Testis (tissue), 3 donors: ENCODE measurements around the gene HYPK. TPM values are rescaled to one million over a fixed set of nuclear protein-coding genes. Genes with fewer than 3 reads are reported as not detected.

Source experiments
- DNase-seq: peaks from one replicate; pipeline ENCODE4 v3.0.0-alpha.2; 2019
- H3K27ac ChIP-seq, 2 donors: fragments of 200-600 bp; sonication (generic); one replicate each; pipeline ENCODE4 v1.5.1; 2019
- H3K27me3 ChIP-seq: fragments of 200-600 bp; sonication (generic); one replicate; pipeline ENCODE4 v1.5.1; 2019
- H3K36me3 ChIP-seq: fragments of 200-600 bp; sonication (generic); one replicate; pipeline ENCODE4 v1.5.1; 2017; ENCODE audit warnings: low read depth; ENCODE audit errors: missing control alignments
- H3K4me1 ChIP-seq: fragments of 200-600 bp; sonication (generic); one replicate; pipeline ENCODE4 v1.5.1; 2019
- H3K4me3 ChIP-seq, 2 donors: fragments of 200-600 bp; sonication (generic); one replicate each; pipeline ENCODE4 v1.5.1; 2017 to 2019
- H3K9me3 ChIP-seq: fragments of 200-600 bp; sonication (generic); one replicate; pipeline ENCODE4 v1.5.1; 2017
- CTCF ChIP-seq, 3 experiments: fragments of 450-650 bp in 2 of 3; fragments of 200-600 bp in 1 of 3; sonication (generic) in 1 of 3; IDR thresholded peaks; one replicate each; pipeline ENCODE4 v1.5.1; 2016 to 2019; ENCODE audit warnings: antibody characterized with exemption in 3 of 3, mild to moderate bottlenecking in 2 of 3, moderate library complexity in 1 of 3
- POLR2A ChIP-seq: fragments of 450-650 bp; IDR thresholded peaks from one replicate; pipeline ENCODE4 v1.6.1; 2017; ENCODE audit warnings: antibody characterized with exemption, mild to moderate bottlenecking, moderate library complexity
- WGBS, 2 donors: methylation state at CpG; one replicate each; pipeline ENCODE4 v1.1.5; 2018; 5-methylcytosine and 5-hydroxymethylcytosine counted together
- intact Hi-C: fragments of 100-400 bp; cut with DNase I; formaldehyde crosslinking; loops from one replicate; pipeline ENCODE4 v1.15.1; 2023; ENCODE audit warnings: low total_unique reads
- polyA plus RNA-seq: library from polyadenylated mRNA; stranded (reverse); fragments of 350-450 nt; fragmentation: Illumina TruSeq; extraction: RNeasy Lipid Tissue Mini Kit (QIAGEN cat#74804); gene quantifications from one replicate; pipeline ENCODE4 v1.2.3, GENCODE V29; 2014; ENCODE audit warnings: low read depth, low replicate concordance; ENCODE audit not compliant: insufficient read depth
- total RNA-seq, 2 donors: library from RNA; depleted of rRNA; stranded (reverse); fragments of >200 nt; gene quantifications; one replicate each; pipeline ENCODE4 v1.2.3, GENCODE V29; 2016

Gene HYPK
- total and polyA plus RNA-seq, 3 donors from 2014 or later = 9.6 to 35.7 (median 15.4) TPM

DNA sequence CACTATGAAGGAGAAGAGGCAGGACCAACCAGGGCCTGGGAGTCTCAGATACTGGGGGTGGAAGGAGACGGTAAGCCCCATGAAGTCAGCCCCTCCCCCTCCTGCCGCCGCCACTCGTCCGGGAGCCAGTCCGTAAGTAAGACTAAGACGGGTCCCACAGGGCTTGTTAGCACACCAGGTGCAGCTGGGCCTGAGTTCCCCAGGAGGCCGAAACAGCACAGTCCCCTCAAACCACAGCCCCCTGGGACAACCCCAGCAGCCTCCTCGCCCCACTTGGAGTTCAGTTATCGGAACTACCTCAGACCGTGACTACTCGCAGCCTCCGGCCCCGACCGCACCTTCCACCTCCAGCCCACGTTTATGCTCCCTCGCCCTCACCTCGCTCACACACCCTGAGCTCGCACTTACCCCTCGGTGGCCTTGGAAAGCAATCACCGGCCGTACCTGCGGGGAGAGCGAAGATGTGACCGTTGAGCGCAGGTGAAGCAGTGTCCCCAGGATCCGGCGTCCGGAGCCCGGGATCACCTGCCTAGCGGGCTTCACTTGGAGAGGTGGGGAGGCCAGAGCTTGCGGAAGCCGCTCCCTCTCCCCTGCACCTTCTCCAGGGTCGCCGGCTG lies 24.2 kb upstream of the HYPK start:
- Histone ChIP-seq H3K27ac (peak overlapping the region; percentile 92 to 93), H3K36me3 (no peaks in the 10 kb centered on the region), H3K4me3 (peak overlapping the region; percentile 64 to 78), H3K27me3 (no peaks in the 10 kb centered on the region), H3K4me1 (peaks cover 17% of the 10 kb centered on the region), H3K9me3 (no peaks in the 10 kb centered on the region)
- WGBS, 2 donors = 32 to 90% methylated on average over 2 to 35 of the region's 35 CpGs
- intact Hi-C loops = no loop called here
- no peak for TF ChIP-seq CTCF (IDR thresholded peaks at IDR 0.05)
- no peak for TF ChIP-seq POLR2A
- peak; percentile 48 for DNase-seq

GRCh38 chr15:43776718-43777266 lies 23.6 kb upstream of the HYPK start, which contains the start of gene ELL3:
Gene ELL3, minus strand, starts transcription at chr15:43776966. Its CDS starts 65 bp downstream, at chr15:43776901.
- DNase-seq = peak; percentile 78
- intact Hi-C loops = no loop called here
- no peaks in the 10 kb centered on the region for H3K27me3 ChIP-seq
- peaks cover 17% of the 10 kb centered on the region for H3K4me1 ChIP-seq
- H3K4me3 ChIP-seq = peak within 1 kb of the TSS; percentile 64 to 78
- 4% methylated on average over 37 of the region's 41 CpGs; no CpG with 5 or more reads in 1 of the 2 donors for WGBS, 2 donors
- TF ChIP-seq CTCF (IDR thresholded peaks at IDR 0.05) (no peak), POLR2A (no peak)
- no peaks in the 10 kb centered on the region for H3K36me3 ChIP-seq
- H3K27ac ChIP-seq = peak within 1 kb of the TSS; percentile 92 to 93
- H3K9me3 ChIP-seq = no peaks in the 10 kb centered on the region

GRCh38 chr15:43777267-43777914 lies 23.0 kb upstream of the HYPK start:
- peak overlapping the region; percentile 92 to 93 for H3K27ac ChIP-seq

GRCh38 chr15:43779016-43779415 lies 21.4 kb upstream of the HYPK start:
- TF ChIP-seq POLR2A = no peak
- TF ChIP-seq CTCF (IDR thresholded peaks at IDR 0.05) = no peak
- H3K27me3 ChIP-seq = no peaks in the 10 kb centered on the region
- no peak overlapping the region for H3K4me3 ChIP-seq
- WGBS, 2 donors = 89% methylated on average over 1 of the region's 1 CpG
- H3K27ac ChIP-seq = no peak overlapping the region
- peaks cover 17% of the 10 kb centered on the region for H3K4me1 ChIP-seq
- no peaks in the 10 kb centered on the region for H3K36me3 ChIP-seq
- no peaks in the 10 kb centered on the region for H3K9me3 ChIP-seq
- DNase-seq = no peak
- intact Hi-C loops = no loop called here

More at GRCh38 chr15:43777267-43777914, 23.0 kb upstream of the HYPK start:
- Histone ChIP-seq H3K4me1 (peaks cover 17% of the 10 kb centered on the region), H3K4me3 (peak overlapping the region; percentile 64 to 78), H3K9me3 (no peaks in the 10 kb centered on the region), H3K27me3 (no peaks in the 10 kb centered on the region), H3K36me3 (no peaks in the 10 kb centered on the region)
- TF ChIP-seq POLR2A = no peak
- TF ChIP-seq CTCF (IDR thresholded peaks at IDR 0.05) = peak; percentile 71 to 88 (median 74)
- DNase-seq = peak; percentile 89
- 2 to 4% methylated on average over 11 to 31 of the region's 31 CpGs for WGBS, 2 donors
- intact Hi-C loops = no loop called here
